ENCODE measurements around the gene ATP6V1G3. TPM values are rescaled to one million over a fixed set of nuclear protein-coding genes. Genes with fewer than 3 reads are reported as not detected.
"Not testable (repeated sequence)": the region's sequence is repeated elsewhere in the genome, so short reads cannot be mapped to it uniquely, and the experiment has no call there.

The ATP6V1G3 gene
- total RNA-seq, 1 donor from 2014 or later = not detected

DNA sequence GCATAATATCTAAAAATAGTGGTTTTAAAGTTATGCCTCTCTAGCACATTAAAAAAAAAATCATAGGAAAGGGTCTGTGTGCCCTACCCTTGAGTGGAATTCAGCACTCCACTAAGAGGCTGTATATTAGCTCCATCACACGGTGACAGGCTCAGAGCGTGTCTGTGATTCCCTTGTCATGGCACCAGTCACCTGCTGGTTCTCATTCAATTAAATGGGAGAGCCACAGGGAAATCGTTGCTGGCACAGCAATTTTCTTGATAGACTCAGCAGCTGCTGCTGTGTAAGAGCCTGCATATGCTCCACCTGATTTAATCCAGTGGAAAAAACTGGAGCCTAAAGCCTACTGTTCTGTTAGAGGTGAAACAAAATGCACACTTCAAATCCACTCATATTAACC, 9.5 kb downstream of the ATP6V1G3 start:
- TF ChIP-seq, protein P1, sequence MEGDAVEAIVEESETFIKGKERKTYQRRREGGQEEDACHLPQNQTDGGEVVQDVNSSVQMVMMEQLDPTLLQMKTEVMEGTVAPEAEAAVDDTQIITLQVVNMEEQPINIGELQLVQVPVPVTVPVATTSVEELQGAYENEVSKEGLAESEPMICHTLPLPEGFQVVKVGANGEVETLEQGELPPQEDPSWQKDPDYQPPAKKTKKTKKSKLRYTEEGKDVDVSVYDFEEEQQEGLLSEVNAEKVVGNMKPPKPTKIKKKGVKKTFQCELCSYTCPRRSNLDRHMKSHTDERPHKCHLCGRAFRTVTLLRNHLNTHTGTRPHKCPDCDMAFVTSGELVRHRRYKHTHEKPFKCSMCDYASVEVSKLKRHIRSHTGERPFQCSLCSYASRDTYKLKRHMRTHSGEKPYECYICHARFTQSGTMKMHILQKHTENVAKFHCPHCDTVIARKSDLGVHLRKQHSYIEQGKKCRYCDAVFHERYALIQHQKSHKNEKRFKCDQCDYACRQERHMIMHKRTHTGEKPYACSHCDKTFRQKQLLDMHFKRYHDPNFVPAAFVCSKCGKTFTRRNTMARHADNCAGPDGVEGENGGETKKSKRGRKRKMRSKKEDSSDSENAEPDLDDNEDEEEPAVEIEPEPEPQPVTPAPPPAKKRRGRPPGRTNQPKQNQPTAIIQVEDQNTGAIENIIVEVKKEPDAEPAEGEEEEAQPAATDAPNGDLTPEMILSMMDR (IDR thresholded peaks at IDR 0.05; ENCODE audit: insufficient read depth, low read length, poor library complexity, severe bottlenecking) = no peak
- DNase-seq (ENCODE audit: low read depth) = no peak
- H3K36me3 ChIP-seq (ENCODE audit: control insufficient read depth, insufficient read depth, low read length) = no peaks in the 10 kb centered on the region
- no peak overlapping the region for H3K4me3 ChIP-seq (ENCODE audit: low read depth, low read length)
- no peaks in the 10 kb centered on the region for H3K27me3 ChIP-seq (ENCODE audit: control insufficient read depth, insufficient read depth, low read length)

DNA sequence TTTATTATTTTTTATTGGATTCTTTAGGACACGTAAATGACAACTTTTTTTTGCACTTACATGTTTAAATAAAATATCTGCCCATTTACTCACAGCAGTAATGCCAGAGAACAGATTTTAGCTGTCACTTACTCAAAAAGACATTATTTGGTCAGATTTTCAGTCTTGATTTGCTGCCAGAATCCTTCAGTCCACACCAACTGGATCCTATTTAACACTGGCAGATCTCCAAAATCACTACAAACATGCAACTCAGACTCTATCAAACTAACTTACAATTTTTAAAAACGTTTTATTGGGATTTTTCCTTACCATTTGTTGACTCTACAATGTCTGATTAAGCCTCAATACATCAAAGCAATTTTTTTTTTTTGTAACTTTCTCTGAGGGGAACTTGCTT, 11.1 kb downstream of the ATP6V1G3 start:
- Histone ChIP-seq H3K27me3 (ENCODE audit: control insufficient read depth, insufficient read depth, low read length) (no peaks in the 10 kb centered on the region), H3K4me3 (ENCODE audit: low read depth, low read length) (no peak overlapping the region), H3K36me3 (ENCODE audit: control insufficient read depth, insufficient read depth, low read length) (no peaks in the 10 kb centered on the region)
- TF ChIP-seq, protein P1 (IDR thresholded peaks at IDR 0.05; ENCODE audit: insufficient read depth, low read length, poor library complexity, severe bottlenecking) = no peak
- DNase-seq (ENCODE audit: low read depth) = no peak

DNA sequence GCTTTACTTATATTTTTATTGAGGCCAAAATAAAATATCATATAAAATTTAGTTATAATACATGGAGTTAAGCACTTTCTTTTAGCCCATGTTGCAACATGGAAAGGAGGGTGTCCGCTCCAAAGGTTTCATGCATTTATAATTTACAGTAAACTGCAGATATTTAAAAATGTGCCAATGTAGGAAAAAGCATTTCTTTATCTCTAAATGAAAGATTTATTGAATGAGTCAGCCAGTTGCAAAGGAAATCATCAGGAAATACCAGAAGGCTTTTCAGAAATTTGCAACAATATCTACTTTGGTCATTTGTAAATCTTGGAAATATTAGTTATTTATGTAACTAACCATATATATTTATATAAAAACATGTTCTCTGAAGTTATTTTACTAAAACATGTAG, 12.1 kb downstream of the ATP6V1G3 start:
- no peaks in the 10 kb centered on the region for H3K27me3 ChIP-seq (ENCODE audit: control insufficient read depth, insufficient read depth, low read length)
- H3K4me3 ChIP-seq (ENCODE audit: low read depth, low read length) = no peak overlapping the region
- no peaks in the 10 kb centered on the region for H3K36me3 ChIP-seq (ENCODE audit: control insufficient read depth, insufficient read depth, low read length)
- TF ChIP-seq, protein P1 (IDR thresholded peaks at IDR 0.05; ENCODE audit: insufficient read depth, low read length, poor library complexity, severe bottlenecking) = no peak
- DNase-seq (ENCODE audit: low read depth) = no peak

- no peak overlapping the region for H3K4me3 ChIP-seq (ENCODE audit: low read depth, low read length)
- no peak for DNase-seq (ENCODE audit: low read depth)
- no peaks in the 10 kb centered on the region for H3K27me3 ChIP-seq (ENCODE audit: control insufficient read depth, insufficient read depth, low read length)
- TF ChIP-seq, protein P1 (IDR thresholded peaks at IDR 0.05; ENCODE audit: insufficient read depth, low read length, poor library complexity, severe bottlenecking) = no peak
- no peaks in the 10 kb centered on the region for H3K36me3 ChIP-seq (ENCODE audit: control insufficient read depth, insufficient read depth, low read length)
Measured at GRCh38 chr1:198524556-198524955, 15.9 kb downstream of the ATP6V1G3 start.

DNA sequence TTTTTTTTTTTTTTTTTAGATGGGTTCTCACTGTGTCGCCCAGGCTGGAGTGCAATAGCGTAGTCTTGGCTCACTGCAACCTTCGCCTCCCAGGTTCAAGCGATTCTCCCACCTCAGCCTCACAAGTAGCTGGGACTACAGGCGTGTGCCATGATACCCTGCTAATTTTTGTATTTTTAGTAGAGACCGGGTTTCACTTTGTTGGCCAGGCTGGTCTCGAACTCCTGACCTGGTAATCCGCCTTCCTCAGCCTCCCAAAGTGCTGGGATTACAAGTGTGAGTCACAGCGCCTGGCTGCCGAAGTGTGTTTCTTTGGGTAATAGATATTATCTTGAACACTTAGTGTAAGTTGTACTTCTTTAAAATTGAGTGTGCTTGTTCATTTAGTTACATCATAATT, 16.4 kb downstream of the ATP6V1G3 start:
- not testable (repeated sequence) for H3K4me3 ChIP-seq (ENCODE audit: low read depth, low read length); H3K36me3 ChIP-seq (ENCODE audit: control insufficient read depth, insufficient read depth, low read length); DNase-seq (ENCODE audit: low read depth); H3K27me3 ChIP-seq (ENCODE audit: control insufficient read depth, insufficient read depth, low read length)

DNA sequence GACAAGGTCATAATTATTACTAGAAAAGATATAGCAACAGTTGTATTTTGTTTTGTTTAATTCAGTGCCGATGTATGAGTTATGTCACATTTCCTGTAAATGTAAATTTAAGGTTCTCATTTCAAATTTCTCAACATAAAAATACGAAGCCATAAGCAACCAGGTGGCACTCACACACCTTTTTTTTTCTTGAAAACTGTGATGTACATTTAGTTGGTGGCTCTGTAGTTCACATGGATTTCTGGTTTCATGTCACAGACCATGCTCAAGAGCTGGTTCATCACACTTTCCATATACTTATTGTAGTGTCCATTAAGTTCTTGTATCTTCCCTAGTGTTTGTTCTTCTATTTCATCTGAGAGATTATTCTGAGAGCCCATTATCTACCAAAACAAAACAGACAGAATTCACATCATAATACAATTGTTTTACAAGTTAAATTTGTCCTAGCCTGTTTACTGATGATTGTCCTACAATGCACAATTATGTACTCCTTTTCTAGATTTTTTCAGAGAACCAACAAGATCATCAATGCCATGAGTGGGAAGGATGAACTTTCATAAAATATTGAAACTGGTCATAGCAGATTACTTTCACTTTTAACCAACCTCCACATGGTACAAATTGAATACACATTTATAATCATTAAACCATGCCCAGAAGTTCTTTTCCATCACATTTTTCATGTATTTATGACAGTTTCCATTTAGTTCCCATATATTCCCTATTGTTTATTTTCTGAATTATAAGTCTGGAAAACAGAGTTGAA, 17.1 kb downstream of the ATP6V1G3 start:
- Histone ChIP-seq H3K36me3 (ENCODE audit: control insufficient read depth, insufficient read depth, low read length) (no peaks in the 10 kb centered on the region), H3K27me3 (ENCODE audit: control insufficient read depth, insufficient read depth, low read length) (no peaks in the 10 kb centered on the region), H3K4me3 (ENCODE audit: low read depth, low read length) (no peak overlapping the region)
- TF ChIP-seq, protein P1 (IDR thresholded peaks at IDR 0.05; ENCODE audit: insufficient read depth, low read length, poor library complexity, severe bottlenecking) = no peak
- no peak for DNase-seq (ENCODE audit: low read depth)

All from kidney epithelial cell (primary cell).